DMS79 (cell line): ENCODE measurements around the gene MPPED2.
"Not testable (repeated sequence)": the region's sequence is repeated elsewhere in the genome, so short reads cannot be mapped to it uniquely, and the experiment has no call there.

Experiments used
- DNase-seq: peaks from one replicate; lab custom pipeline; 2025; lab: John Stamatoyannopoulos, UW

Gene MPPED2

GRCh38 chr11:30579415-30580175 lies 6.6 kb downstream of the MPPED2 start:
- no peak for DNase-seq

GRCh38 chr11:30578406-30578805 lies 7.7 kb downstream of the MPPED2 start:
- no peak for DNase-seq

GRCh38 chr11:30573951-30574350 lies 12.2 kb downstream of the MPPED2 start:
- no peak for DNase-seq

GRCh38 chr11:30568931-30569330 lies 17.2 kb downstream of the MPPED2 start:
- no peak for DNase-seq

GRCh38 chr11:30567644-30568043 lies 18.5 kb downstream of the MPPED2 start:
- no peak for DNase-seq

- DNase-seq: no peak
Measured at GRCh38 chr11:30567120-30567519, 19.0 kb downstream of the MPPED2 start.

GRCh38 chr11:30566482-30566881 lies 19.7 kb downstream of the MPPED2 start:
- DNase-seq: no peak

- no peak for DNase-seq
Measured at GRCh38 chr11:30565027-30565426, 21.1 kb downstream of the MPPED2 start.

- no peak for DNase-seq
Measured at GRCh38 chr11:30561691-30562415, 24.3 kb downstream of the MPPED2 start.

- no peak for DNase-seq
Measured at GRCh38 chr11:30560206-30561106, 25.7 kb downstream of the MPPED2 start.

- DNase-seq: no peak
Measured at GRCh38 chr11:30559004-30559403, 27.1 kb downstream of the MPPED2 start.

GRCh38 chr11:30554587-30554986 lies 31.6 kb downstream of the MPPED2 start:
- DNase-seq: not testable (repeated sequence)

GRCh38 chr11:30553521-30554110 lies 32.5 kb downstream of the MPPED2 start:
- DNase-seq: no peak

- no peak for DNase-seq
Measured at GRCh38 chr11:30552839-30553238, 33.3 kb downstream of the MPPED2 start.

- no peak for DNase-seq
Measured at GRCh38 chr11:30550022-30550542, 36.1 kb downstream of the MPPED2 start.

GRCh38 chr11:30549565-30549964 lies 36.6 kb downstream of the MPPED2 start:
- no peak for DNase-seq

GRCh38 chr11:30546334-30546733 lies 39.8 kb downstream of the MPPED2 start:
- no peak for DNase-seq

- no peak for DNase-seq
Measured at GRCh38 chr11:30545507-30545906, 40.6 kb downstream of the MPPED2 start.

GRCh38 chr11:30543066-30543465 lies 43.1 kb downstream of the MPPED2 start:
- no peak for DNase-seq

- no peak for DNase-seq
Measured at GRCh38 chr11:30540781-30541180, 45.4 kb downstream of the MPPED2 start.

- DNase-seq: no peak
Measured at GRCh38 chr11:30538251-30538650, 47.9 kb downstream of the MPPED2 start.

GRCh38 chr11:30535818-30536217 lies 50.3 kb downstream of the MPPED2 start:
- no peak for DNase-seq
